Measurements from ENCODE around the gene LGSN. TPM values are rescaled to one million over a fixed set of nuclear protein-coding genes. Genes with fewer than 3 reads are reported as not detected.

LGSN gene
- total RNA-seq, 1 experiment from 2014 or later, result 0.30 TPM

GRCh38 chr6:63313111-63313510 is 6.7 kb downstream of the LGSN start:
- no peak for ATAC-seq
- Histone ChIP-seq H3K9me2 (ENCODE audit: insufficient read depth) (no peaks in the 10 kb centered on the region), H3K27me3 (ENCODE audit: insufficient read depth, low read length) (no peaks in the 10 kb centered on the region), H3K79me2 (ENCODE audit: insufficient read depth, low read length) (no peaks in the 10 kb centered on the region), H3K27ac (ENCODE audit: low read depth, low read length) (no peak overlapping the region), H3K4me3 (replicated peaks in 1 of 2; ENCODE audit: low read depth in 1 of 2, low read length in 2 of 2) (no peak overlapping the region), H3K36me3 (ENCODE audit: control insufficient read depth in 1 of 2, insufficient read depth in 2 of 2, low read length in 2 of 2) (no peaks in the 10 kb centered on the region), H3K9ac (ENCODE audit: low read length) (no peak overlapping the region), H3K4me2 (ENCODE audit: low read length) (no peak overlapping the region), H3K4me1 (ENCODE audit: control insufficient read depth in 1 of 2, insufficient read depth in 2 of 2, low read length in 2 of 2) (no peaks in the 10 kb centered on the region), H2AFZ (ENCODE audit: low read depth, low read length, poor library complexity, severe bottlenecking) (no peak overlapping the region), H3K9me3 (ENCODE audit: control insufficient read depth in 1 of 2, insufficient read depth in 1 of 2, low read depth in 1 of 2, low read length in 2 of 2) (no peaks in the 10 kb centered on the region), H4K20me1 (ENCODE audit: insufficient read depth) (no peaks in the 10 kb centered on the region)
- POLR2A ChIA-PET, result no interaction called here
- RAD21 ChIA-PET (ENCODE audit: low non-redundant PET in 1 of 2, low total read pairs in 2 of 2, uncharacterized antibody in 2 of 2, unreplicated experiment in 2 of 2), result no interaction called here
- intact Hi-C loops (cut with micrococcal nuclease), result no loop called here
- DNase-seq (ENCODE audit: low read depth, low spot score), result no peak
- no peak for TF ChIP-seq TCF7L2 (IDR thresholded peaks at IDR 0.05; ENCODE audit: borderline replicate concordance, extremely low read depth, insufficient read depth, insufficient read length)
- CTCF ChIA-PET, result no interaction called here
- no TSS peak for BruUV-seq (replicated peaks)

GRCh38 chr6:63307581-63308246 is 12.1 kb downstream of the LGSN start:
- Histone ChIP-seq H3K27me3 (ENCODE audit: insufficient read depth, low read length) (no peaks in the 10 kb centered on the region), H4K20me1 (ENCODE audit: insufficient read depth) (no peaks in the 10 kb centered on the region), H3K4me1 (ENCODE audit: control insufficient read depth in 1 of 2, insufficient read depth in 2 of 2, low read length in 2 of 2) (no peaks in the 10 kb centered on the region), H3K36me3 (ENCODE audit: control insufficient read depth in 1 of 2, insufficient read depth in 2 of 2, low read length in 2 of 2) (no peaks in the 10 kb centered on the region), H3K9me2 (ENCODE audit: insufficient read depth) (no peaks in the 10 kb centered on the region), H3K27ac (ENCODE audit: low read depth, low read length) (no peak overlapping the region), H3K79me2 (ENCODE audit: insufficient read depth, low read length) (no peaks in the 10 kb centered on the region), H3K9me3 (ENCODE audit: control insufficient read depth in 1 of 2, insufficient read depth in 1 of 2, low read depth in 1 of 2, low read length in 2 of 2) (no peaks in the 10 kb centered on the region), H3K9ac (ENCODE audit: low read length) (no peak overlapping the region), H3K4me2 (ENCODE audit: low read length) (peak overlapping the region; percentile 29), H2AFZ (ENCODE audit: low read depth, low read length, poor library complexity, severe bottlenecking) (peak overlapping the region; percentile 80), H3K4me3 (replicated peaks in 1 of 2; ENCODE audit: low read depth in 1 of 2, low read length in 2 of 2) (no peak overlapping the region)
- CTCF ChIA-PET, result interaction anchor here (1.0 to 1.6 kb wide), 5 partner anchors 9 to 495 kb away, joined by 3 to 5 read pairs (median 4); no protein-coding TSS in a partner anchor
- DNase-seq (ENCODE audit: low read depth, low spot score), result peak; percentile 47
- intact Hi-C loops (cut with micrococcal nuclease), result loop anchor here (2.0 to 5.0 kb wide), 2 partner anchors 455 to 495 kb away; no protein-coding TSS in a partner anchor
- POLR2A ChIA-PET, result no interaction called here
- RAD21 ChIA-PET (ENCODE audit: low non-redundant PET in 1 of 2, low total read pairs in 2 of 2, uncharacterized antibody in 2 of 2, unreplicated experiment in 2 of 2), result no interaction called here
- BruUV-seq (replicated peaks), result no TSS peak
- peak; percentile 98 for ATAC-seq
- TF ChIP-seq ZFX (IDR thresholded peaks at IDR 0.05), result no peak
- TF ChIP-seq, protein P1, sequence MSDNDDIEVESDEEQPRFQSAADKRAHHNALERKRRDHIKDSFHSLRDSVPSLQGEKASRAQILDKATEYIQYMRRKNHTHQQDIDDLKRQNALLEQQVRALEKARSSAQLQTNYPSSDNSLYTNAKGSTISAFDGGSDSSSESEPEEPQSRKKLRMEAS (IDR thresholded peaks at IDR 0.05), result no peak
- no peak for TF ChIP-seq ZBTB33 (IDR thresholded peaks at IDR 0.05; ENCODE audit: extremely low read depth, insufficient replicate concordance, low read length)
- TF ChIP-seq SP1 (IDR thresholded peaks at IDR 0.05; ENCODE audit: low read depth), result no peak
- no peak for TF ChIP-seq SIN3A (IDR thresholded peaks at IDR 0.05; ENCODE audit: low read depth)
- TF ChIP-seq CBX3 (IDR thresholded peaks at IDR 0.05; ENCODE audit: low read depth), result 0 out of 2 replicates have a peak, but pooled peaks have one; percentile 29
- TF ChIP-seq ATF3 (IDR thresholded peaks at IDR 0.05), result no peak
- TF ChIP-seq EGR1 (IDR thresholded peaks at IDR 0.05; ENCODE audit: low read depth), result no peak
- no peak for TF ChIP-seq FOSL1 (IDR thresholded peaks at IDR 0.05; ENCODE audit: low read depth)
- peak; percentile 29 to 66 (median 56); a peak in 5 of 6 replicates for TF ChIP-seq CTCF (IDR thresholded peaks at IDR 0.05 in 2 of 3, conservative IDR thresholded peaks at IDR 0.05 in 1 of 3; ENCODE audit: borderline replicate concordance in 1 of 3, insufficient read depth in 1 of 3, low read depth in 2 of 3, low read length in 2 of 3)
- TF ChIP-seq EZH2phosphoT487 (IDR thresholded peaks at IDR 0.05; ENCODE audit: borderline replicate concordance), result no peak
- TF ChIP-seq JUND (IDR thresholded peaks at IDR 0.05), result no peak
- no peak for TF ChIP-seq SRF (IDR thresholded peaks at IDR 0.05; ENCODE audit: low read depth)
- TF ChIP-seq POLR2A (IDR thresholded peaks at IDR 0.05; ENCODE audit: borderline replicate concordance, extremely low read depth, insufficient read depth, insufficient read length), result no peak
- TF ChIP-seq ZNF274 (IDR thresholded peaks at IDR 0.05; ENCODE audit: low read depth, low read length), result no peak

Measured in HCT116 (cell line).